ENCODE results near the gene VSTM2L.

GRCh38 chr20:37879843-37880242, 23.1 kb upstream of the VSTM2L start:
- TF ChIP-seq CTCF (IDR thresholded peaks at IDR 0.05) = no peak
- no peak for TF ChIP-seq POLR2A (IDR thresholded peaks at IDR 0.05)
